ENCODE measurements around the gene EBLN1. TPM values are rescaled to one million over a fixed set of nuclear protein-coding genes. Genes with fewer than 3 reads are reported as not detected.
A peak's percentile ranks its signal among the peaks of the same experiment; 100 is the strongest.

The EBLN1 gene
- total and polyA plus RNA-seq, 9 of the 15 experiments (the other 6 are each of a cell fraction or from before 2014, with no cell fraction given), result 0.06 to 3.1 (median 0.80) TPM

DNA sequence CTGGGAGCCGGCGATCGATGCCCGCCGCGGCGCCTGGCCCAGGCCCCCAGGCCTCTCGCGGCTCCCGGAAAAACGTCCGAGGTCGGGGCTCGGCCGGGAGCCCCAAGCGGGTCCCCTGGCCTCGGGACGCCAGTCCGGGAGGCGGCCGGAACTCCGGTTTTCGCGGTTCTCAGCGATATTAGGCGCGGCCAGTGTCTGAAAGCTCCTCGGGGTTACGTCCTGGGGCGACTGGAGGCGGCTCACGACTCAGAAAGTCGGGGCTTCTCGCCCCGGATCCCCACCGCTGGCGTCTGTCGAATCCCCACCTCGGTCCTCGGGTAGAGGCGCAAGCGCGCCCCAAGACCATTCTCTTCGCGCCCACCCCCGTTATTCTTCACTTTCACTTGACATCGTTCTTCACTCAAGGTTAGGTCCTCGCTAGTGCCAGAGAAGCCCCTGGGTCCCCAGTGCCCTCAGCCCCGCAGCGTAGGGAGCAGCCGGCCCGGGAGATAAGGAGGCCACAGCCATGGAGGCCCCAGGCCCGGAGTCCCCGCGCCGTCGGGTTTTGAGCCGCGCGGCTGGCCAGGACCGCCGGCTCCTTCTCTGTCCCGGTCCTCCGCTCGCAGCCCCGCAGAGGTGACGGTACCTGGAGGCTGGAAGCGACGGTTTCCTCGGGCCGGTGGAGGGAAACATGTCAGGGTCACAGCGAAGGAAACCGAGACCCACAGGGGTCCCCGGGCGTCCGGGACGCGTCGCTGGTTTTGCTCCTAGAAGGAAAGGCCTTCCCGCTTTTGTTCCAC lies 35.2 kb upstream of the EBLN1 start:
- WGBS (ENCODE audit: insufficient coverage, low coverage, missing lambda C conversion rate), result 92% methylated on average over 37 of the region's 80 CpGs
- Histone ChIP-seq H3K9ac (ENCODE audit: insufficient read depth in 1 of 2, low read depth in 2 of 2, low read length in 2 of 2) (no peak overlapping the region), H3K4me1 (replicated peaks in 1 of 2; ENCODE audit: control insufficient read depth in 2 of 2, insufficient read depth in 2 of 2, low read length in 2 of 2) (no peaks in the 10 kb centered on the region; a peak in 1 of 5 replicates), H3K36me3 (ENCODE audit: control insufficient read depth, insufficient read depth, low read length) (no peaks in the 10 kb centered on the region), H3K9me3 (replicated peaks; ENCODE audit: control insufficient read depth, insufficient read depth, low read depth, low read length) (peaks cover 2% of the 10 kb centered on the region; the same call in 1 of the 2 replicates), H3K4me3 (no peak overlapping the region), H3K79me2 (ENCODE audit: control insufficient read depth, insufficient read depth, low read length) (no peaks in the 10 kb centered on the region), H3K27ac (ENCODE audit: extremely low read depth, low read depth, low read length) (no peak overlapping the region), H3K9me1 (ENCODE audit: control insufficient read depth, insufficient read depth, low read length) (no peaks in the 10 kb centered on the region), H2AFZ (ENCODE audit: low read depth, low read length) (no peak overlapping the region), H3K4me2 (ENCODE audit: insufficient read depth, low read length) (no peak overlapping the region), H4K20me1 (replicated peaks; ENCODE audit: control insufficient read depth, insufficient read depth, low read length) (no peaks in the 10 kb centered on the region), H3K27me3 (ENCODE audit: control insufficient read depth in 2 of 2, insufficient read depth in 2 of 2, low read length in 2 of 2) (no peaks in the 10 kb centered on the region)
- in situ Hi-C loops (cut with MboI), result no loop called here
- ATAC-seq, result no peak
- no peak for FAIRE-seq
- TF ChIP-seq PML (IDR thresholded peaks at IDR 0.05; ENCODE audit: low read length), result no peak
- TF ChIP-seq, protein P1, sequence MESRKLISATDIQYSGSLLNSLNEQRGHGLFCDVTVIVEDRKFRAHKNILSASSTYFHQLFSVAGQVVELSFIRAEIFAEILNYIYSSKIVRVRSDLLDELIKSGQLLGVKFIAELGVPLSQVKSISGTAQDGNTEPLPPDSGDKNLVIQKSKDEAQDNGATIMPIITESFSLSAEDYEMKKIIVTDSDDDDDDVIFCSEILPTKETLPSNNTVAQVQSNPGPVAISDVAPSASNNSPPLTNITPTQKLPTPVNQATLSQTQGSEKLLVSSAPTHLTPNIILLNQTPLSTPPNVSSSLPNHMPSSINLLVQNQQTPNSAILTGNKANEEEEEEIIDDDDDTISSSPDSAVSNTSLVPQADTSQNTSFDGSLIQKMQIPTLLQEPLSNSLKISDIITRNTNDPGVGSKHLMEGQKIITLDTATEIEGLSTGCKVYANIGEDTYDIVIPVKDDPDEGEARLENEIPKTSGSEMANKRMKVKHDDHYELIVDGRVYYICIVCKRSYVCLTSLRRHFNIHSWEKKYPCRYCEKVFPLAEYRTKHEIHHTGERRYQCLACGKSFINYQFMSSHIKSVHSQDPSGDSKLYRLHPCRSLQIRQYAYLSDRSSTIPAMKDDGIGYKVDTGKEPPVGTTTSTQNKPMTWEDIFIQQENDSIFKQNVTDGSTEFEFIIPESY (CRISPR knock-in tag; IDR thresholded peaks at IDR 0.05), result peak; percentile 45
- TF ChIP-seq ZNF324 (CRISPR knock-in tag; IDR thresholded peaks at IDR 0.05), result no peak
- no peak for TF ChIP-seq BDP1 (IDR thresholded peaks at IDR 0.05; ENCODE audit: insufficient read depth, insufficient read length)
- TF ChIP-seq PCBP1 (IDR thresholded peaks at IDR 0.05; ENCODE audit: low read depth, low read length, poor library complexity, severe bottlenecking), result peak; percentile 30
- CTCF ChIA-PET (ENCODE audit: low intra/inter-chr PET ratio), result no interaction called here
- BruUV-seq (replicated peaks), result no TSS peak
- intact Hi-C loops (cut with micrococcal nuclease), result loop anchor here (10.0 kb wide), 1 partner anchor 282 kb away; no protein-coding TSS in a partner anchor
- no peak for DNase-seq (ENCODE audit: extremely low read depth in 1 of 4, low spot score in 3 of 4)
- POLR2A ChIA-PET, result no interaction called here

Measured in K562 (cell line).